Measurements from ENCODE around the gene BMPER. TPM values are rescaled to one million over a fixed set of nuclear protein-coding genes. Genes with fewer than 3 reads are reported as not detected.

The BMPER gene
- total and polyA plus RNA-seq, 2 of the 8 experiments (the other 6 are each of a cell fraction or from before 2014, with no cell fraction given), result 0.33 to 0.69 TPM

GRCh38 chr7:34062826-34063225 is 157.5 kb downstream of the BMPER start (continued):
- TF ChIP-seq RXRA (IDR thresholded peaks at IDR 0.05; ENCODE audit: insufficient read depth, low read depth, low read length) (no peak), CEBPB (IDR thresholded peaks at IDR 0.05; ENCODE audit: low read depth, low read length) (no peak), CREB1 (IDR thresholded peaks at IDR 0.05) (no peak), GABPA (IDR thresholded peaks at IDR 0.05; ENCODE audit: borderline replicate concordance, insufficient read depth, low read length) (no peak)

All from H1 (cell line).